TTC549 (cell line): ENCODE data around the gene FAM81B.
"Not testable (repeated sequence)": the region's sequence is repeated elsewhere in the genome, so short reads cannot be mapped to it uniquely, and the experiment has no call there.

Experiments
- FAIRE-seq: peaks from 2 replicates; lab custom pipeline; 2012; peaks lifted over from hg19 to GRCh38; lab: Jason Lieb, UNC

The FAM81B gene

GRCh38 chr5:95390812-95391492 is at the start of gene FAM81B:
Gene FAM81B, plus strand, starts transcription at chr5:95391366. Its CDS starts 24 bp downstream, at chr5:95391390.
- no peak for FAIRE-seq

- FAIRE-seq = not testable (repeated sequence)
These were observed 49.7 kb upstream of the FAM81B start for GRCh38 chr5:95341444-95341843.

- FAIRE-seq = no peak
These were observed 43.6 kb upstream of the FAM81B start for GRCh38 chr5:95347506-95348120.

- FAIRE-seq = no peak
These were observed 40.5 kb upstream of the FAM81B start for GRCh38 chr5:95350631-95351030.

- no peak for FAIRE-seq
These were observed 38.5 kb upstream of the FAM81B start for GRCh38 chr5:95352691-95353090.

GRCh38 chr5:95358320-95358719 is 32.8 kb upstream of the FAM81B start:
- no peak for FAIRE-seq

GRCh38 chr5:95358848-95359247 is 32.3 kb upstream of the FAM81B start:
- no peak for FAIRE-seq

GRCh38 chr5:95360667-95361066 is 30.5 kb upstream of the FAM81B start:
- not testable (repeated sequence) for FAIRE-seq

- no peak for FAIRE-seq
These were observed 25.7 kb upstream of the FAM81B start for GRCh38 chr5:95365302-95366095.

- FAIRE-seq = no peak
These were observed 21.4 kb upstream of the FAM81B start for GRCh38 chr5:95369782-95370181.

- no peak for FAIRE-seq
These were observed 17.1 kb upstream of the FAM81B start for GRCh38 chr5:95374061-95374460.

- no peak for FAIRE-seq
These were observed 15.6 kb upstream of the FAM81B start for GRCh38 chr5:95375591-95375990.

- no peak for FAIRE-seq
These were observed 12.0 kb upstream of the FAM81B start for GRCh38 chr5:95379133-95379532.

GRCh38 chr5:95380103-95380628 is 11.0 kb upstream of the FAM81B start:
- no peak for FAIRE-seq

- no peak for FAIRE-seq
These were observed 8.4 kb upstream of the FAM81B start for GRCh38 chr5:95382801-95383200.

- FAIRE-seq = no peak
These were observed 6.5 kb upstream of the FAM81B start for GRCh38 chr5:95384485-95385213.

- FAIRE-seq = no peak
These were observed 5.8 kb upstream of the FAM81B start for GRCh38 chr5:95385334-95385733.

- FAIRE-seq = not testable (repeated sequence)
These were observed 799 bp downstream of the FAM81B start for GRCh38 chr5:95391965-95392364.

- no peak for FAIRE-seq
These were observed 1.5 kb downstream of the FAM81B start for GRCh38 chr5:95392593-95393182.

GRCh38 chr5:95393279-95393678 is 2.1 kb downstream of the FAM81B start:
- no peak for FAIRE-seq

GRCh38 chr5:95398989-95399388 is 7.8 kb downstream of the FAM81B start:
- FAIRE-seq = no peak

- no peak for FAIRE-seq
These were observed 10.5 kb downstream of the FAM81B start for GRCh38 chr5:95401626-95402025.
